Neutrophil (primary cell): ENCODE measurements around the gene C10orf143.
A peak's percentile ranks its signal among the peaks of the same experiment; 100 is the strongest.
"Not testable (repeated sequence)": the region's sequence is repeated elsewhere in the genome, so short reads cannot be mapped to it uniquely, and the experiment has no call there.

ENCODE experiments used
- H3K27ac ChIP-seq: fragments of 200-600 bp; sonication (generic); 2 replicates; pipeline ENCODE4 v1.5.1; 2016; ENCODE audit warnings: mild to moderate bottlenecking, moderate library complexity
- H3K27me3 ChIP-seq: fragments of 200-600 bp; sonication (generic); 2 replicates; pipeline ENCODE4 v1.6.0; 2016; ENCODE audit warnings: mild to moderate bottlenecking
- H3K36me3 ChIP-seq: fragments of 200-600 bp; sonication (generic); 2 replicates; pipeline ENCODE4 v1.5.1; 2017
- H3K4me1 ChIP-seq, 2 experiments: fragments of 200-600 bp in 1 of 2; sonication (generic) in 1 of 2; 1 replicate in 1 of 2; 2 replicates in 1 of 2; pipeline versions ENCODE4 v1.5.1 to v1.6.1; 2013 to 2016; ENCODE audit warnings: low read depth in 1 of 2, low read length in 1 of 2, mild to moderate bottlenecking in 1 of 2, moderate library complexity in 1 of 2; ENCODE audit not compliant: control insufficient read depth in 1 of 2, insufficient read depth in 1 of 2
- H3K4me3 ChIP-seq, 2 experiments: fragments of 200-600 bp in 1 of 2; sonication (generic) in 1 of 2; 1 replicate in 1 of 2; 2 replicates in 1 of 2; pipeline ENCODE4 v1.5.1; 2013 to 2016; ENCODE audit warnings: low read depth in 1 of 2, low read length in 1 of 2, mild to moderate bottlenecking in 1 of 2, moderate library complexity in 1 of 2
- H3K9me3 ChIP-seq: fragments of 200-600 bp; sonication (generic); 2 replicates; pipeline ENCODE4 v1.5.1; 2016
- CTCF ChIP-seq: fragments of 200-600 bp; sonication (generic); IDR thresholded peaks from 2 replicates; pipeline ENCODE4 v1.5.1; 2016; ENCODE audit warnings: antibody characterized with exemption

The C10orf143 gene

GRCh38 chr10:130109796-130110245 lies 809 bp downstream of the C10orf143 start:
- TF ChIP-seq CTCF, result peak; percentile 58
- Histone ChIP-seq H3K36me3 (no peaks in the 10 kb centered on the region), H3K4me1 (peaks cover 17 to 19% of the 10 kb centered on the region in 2 experiments), H3K4me3 (peak overlapping the region; percentile 82 to 91), H3K9me3 (no peaks in the 10 kb centered on the region), H3K27me3 (no peaks in the 10 kb centered on the region), H3K27ac (peak overlapping the region; percentile 89)

GRCh38 chr10:130108934-130109604 lies 1.6 kb downstream of the C10orf143 start:
- Histone ChIP-seq H3K27me3 (no peaks in the 10 kb centered on the region), H3K4me3 (no peak overlapping the region), H3K4me1 (peaks cover 17 to 19% of the 10 kb centered on the region in 2 experiments), H3K27ac (no peak overlapping the region), H3K36me3 (no peaks in the 10 kb centered on the region), H3K9me3 (no peaks in the 10 kb centered on the region)
- TF ChIP-seq CTCF, result no peak

DNA sequence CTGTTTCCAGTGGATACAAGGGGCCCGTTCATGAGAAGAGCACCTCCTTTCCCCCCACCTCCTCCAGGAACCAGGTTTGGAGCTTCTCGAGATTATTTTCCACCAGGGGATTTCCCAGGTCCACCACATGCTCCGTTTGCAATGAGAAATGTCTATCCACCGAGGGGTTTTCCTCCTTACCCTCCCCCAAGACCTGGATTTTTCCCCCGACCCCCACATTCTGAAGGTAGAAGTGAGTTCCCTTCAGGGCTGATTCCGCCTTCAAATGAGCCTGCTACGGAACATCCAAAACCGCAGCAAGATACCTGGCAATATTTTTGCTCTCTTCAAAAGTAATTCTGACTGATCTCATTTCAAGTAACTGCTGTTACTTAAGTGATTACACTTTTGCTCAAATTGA lies 2.5 kb downstream of the C10orf143 start:
- H3K27me3 ChIP-seq, H3K27ac ChIP-seq, H3K4me3 ChIP-seq, H3K9me3 ChIP-seq, H3K36me3 ChIP-seq: not testable (repeated sequence)
- peaks cover 17 to 19% of the 10 kb centered on the region in 2 experiments for H3K4me1 ChIP-seq

DNA sequence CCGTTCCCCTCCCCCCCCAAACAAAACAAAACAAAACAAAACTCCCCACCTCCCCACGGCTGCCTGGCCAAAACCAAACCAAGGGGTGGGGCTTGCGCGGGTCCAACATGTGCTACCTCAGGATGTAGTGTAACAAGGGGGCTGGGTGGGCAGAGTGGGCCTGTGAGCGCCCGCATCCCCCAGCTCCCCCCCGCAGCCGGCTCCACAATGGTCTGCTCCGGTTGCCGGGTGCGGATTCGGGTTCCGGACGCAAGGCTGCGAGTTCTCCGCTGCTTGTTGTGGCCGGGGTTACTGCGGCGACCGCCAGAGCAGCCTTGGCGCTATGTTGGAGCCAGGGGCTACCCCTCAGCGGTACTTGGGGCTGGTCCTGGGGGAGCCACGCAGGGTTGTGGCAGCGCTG lies 4.9 kb downstream of the C10orf143 start:
- Histone ChIP-seq H3K36me3 (no peaks in the 10 kb centered on the region), H3K27ac (no peak overlapping the region), H3K4me3 (no peak overlapping the region), H3K9me3 (no peaks in the 10 kb centered on the region), H3K4me1 (peaks cover 9 to 12% of the 10 kb centered on the region in 2 experiments), H3K27me3 (no peaks in the 10 kb centered on the region)
- no peak for TF ChIP-seq CTCF

- Histone ChIP-seq H3K27ac (no peak overlapping the region), H3K9me3 (no peaks in the 10 kb centered on the region), H3K27me3 (no peaks in the 10 kb centered on the region), H3K36me3 (no peaks in the 10 kb centered on the region), H3K4me1 (no peaks in the 10 kb centered on the region), H3K4me3 (no peak overlapping the region)
- no peak for TF ChIP-seq CTCF
Measured at GRCh38 chr10:130099344-130099743, 11.3 kb downstream of the C10orf143 start.

- H3K4me3 ChIP-seq, H3K36me3 ChIP-seq, H3K27ac ChIP-seq, H3K4me1 ChIP-seq, H3K9me3 ChIP-seq, H3K27me3 ChIP-seq: not testable (repeated sequence)
Measured at GRCh38 chr10:130090565-130090964, 20.1 kb downstream of the C10orf143 start.
